T follicular helper cell (primary cell): Measurements from ENCODE around the gene LDAH.
A peak's percentile ranks its signal among the peaks of the same experiment; 100 is the strongest.

ENCODE experiments used
- DNase-seq: peaks from one replicate; pipeline ENCODE4 v3.0.0-alpha.2; 2020; ENCODE audit warnings: low read depth

LDAH gene

DNA sequence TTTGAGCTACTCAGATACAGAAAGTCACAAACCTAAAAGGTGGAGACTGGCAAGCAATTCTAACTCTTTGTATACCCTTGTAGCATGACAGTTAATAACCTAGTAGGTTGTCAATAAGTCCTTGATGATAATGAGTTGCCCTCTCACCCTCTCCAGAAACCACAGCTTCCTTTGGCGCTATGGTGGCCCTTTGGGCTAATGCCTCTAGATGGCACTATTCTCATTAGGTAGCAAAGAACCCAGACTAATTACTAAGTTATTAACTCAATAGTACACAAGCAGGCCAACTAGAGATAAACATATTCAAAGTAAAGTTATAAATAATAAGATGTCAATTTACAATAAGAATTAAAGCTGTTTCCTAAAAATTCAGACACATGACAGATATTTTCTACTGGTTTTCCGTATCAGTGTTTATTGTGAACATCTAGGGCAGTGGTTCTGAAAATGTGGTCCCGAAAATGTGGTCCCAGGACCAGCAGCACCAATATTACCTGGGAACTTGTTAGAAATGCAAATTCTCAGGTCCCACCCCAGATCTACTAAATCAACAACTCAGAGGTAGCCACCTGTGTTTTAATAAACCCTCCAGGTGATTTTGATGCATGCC lies 41.1 kb downstream of the LDAH start:
- peak; percentile 3 for DNase-seq

DNA sequence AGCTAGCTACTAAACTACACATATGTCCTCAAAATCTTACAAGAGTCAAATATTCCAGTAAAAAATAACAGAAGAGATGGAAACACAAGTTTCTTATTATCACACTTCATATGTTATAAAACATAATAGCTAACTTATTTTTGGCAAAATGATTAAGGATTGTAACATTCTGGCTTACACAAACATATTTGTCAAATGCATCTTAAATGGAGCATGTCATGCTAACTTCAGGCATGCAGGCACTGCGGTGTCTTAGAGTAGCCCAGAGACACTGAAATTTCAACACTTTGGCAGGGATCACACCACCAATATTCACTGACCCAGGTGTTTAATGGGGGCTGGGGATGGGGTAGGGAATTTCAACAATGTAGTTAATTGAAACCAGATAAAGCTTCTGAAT lies 51.6 kb downstream of the LDAH start:
- DNase-seq, result no peak

DNA sequence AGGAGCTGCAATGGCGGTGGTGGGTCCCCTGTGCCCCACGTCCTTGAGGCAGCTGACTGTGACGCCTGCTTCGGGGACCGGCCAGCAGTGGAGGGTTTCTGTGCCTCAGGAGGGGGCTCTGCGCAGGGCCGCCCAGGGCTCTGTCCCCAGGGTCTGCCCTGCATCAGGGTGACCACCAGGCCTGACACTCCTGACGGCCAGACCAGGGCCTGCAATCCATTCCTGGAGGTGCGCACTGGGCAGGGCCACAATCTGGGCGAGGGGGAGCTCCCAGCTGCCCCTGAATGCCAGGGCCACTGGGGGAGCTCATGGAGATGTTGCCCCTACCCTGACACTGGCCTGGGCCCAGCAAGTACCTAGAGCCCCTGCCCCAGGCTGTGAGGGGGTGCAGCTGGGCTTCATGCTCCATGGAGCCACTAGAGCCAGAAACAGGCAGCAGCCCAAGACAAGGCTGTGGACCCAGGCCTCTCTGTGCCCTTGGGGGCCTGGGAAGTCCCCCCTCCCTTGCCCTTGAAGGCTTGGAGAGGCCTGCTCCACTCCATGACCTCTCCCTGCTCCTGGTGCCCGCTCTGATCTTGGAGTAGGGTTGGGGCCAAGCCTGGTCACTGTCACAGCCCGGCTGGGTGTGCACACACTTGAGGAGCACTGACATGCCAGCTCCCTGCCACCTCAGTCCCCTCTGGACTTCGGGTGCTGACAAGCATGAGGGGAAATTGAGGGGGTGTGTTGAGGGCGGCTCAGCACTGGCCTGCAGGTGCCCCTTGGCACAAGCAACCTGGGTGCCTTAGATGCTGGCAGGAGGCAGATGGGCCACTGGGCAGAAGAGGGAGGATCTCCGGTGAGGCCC lies 55.9 kb downstream of the LDAH start:
- no peak for DNase-seq

DNA sequence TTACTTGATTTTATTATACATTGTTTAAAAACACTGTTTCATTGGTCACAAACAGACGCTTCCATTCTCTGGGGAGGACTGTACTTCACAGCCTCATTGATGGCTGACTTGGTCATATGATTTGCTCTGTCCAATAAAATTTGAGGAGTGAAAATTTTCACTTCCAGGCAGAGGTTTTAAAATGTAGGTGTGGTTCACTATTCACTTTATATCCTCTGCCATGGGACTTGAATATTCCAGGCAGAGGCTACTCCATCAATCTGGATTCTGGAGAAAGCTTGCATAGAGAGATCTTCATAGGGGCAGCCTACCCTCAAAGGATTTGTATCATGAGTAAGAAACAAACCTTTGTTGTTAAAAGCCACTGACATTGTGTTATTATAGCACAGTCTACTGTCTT lies 56.7 kb downstream of the LDAH start:
- no peak for DNase-seq

DNA sequence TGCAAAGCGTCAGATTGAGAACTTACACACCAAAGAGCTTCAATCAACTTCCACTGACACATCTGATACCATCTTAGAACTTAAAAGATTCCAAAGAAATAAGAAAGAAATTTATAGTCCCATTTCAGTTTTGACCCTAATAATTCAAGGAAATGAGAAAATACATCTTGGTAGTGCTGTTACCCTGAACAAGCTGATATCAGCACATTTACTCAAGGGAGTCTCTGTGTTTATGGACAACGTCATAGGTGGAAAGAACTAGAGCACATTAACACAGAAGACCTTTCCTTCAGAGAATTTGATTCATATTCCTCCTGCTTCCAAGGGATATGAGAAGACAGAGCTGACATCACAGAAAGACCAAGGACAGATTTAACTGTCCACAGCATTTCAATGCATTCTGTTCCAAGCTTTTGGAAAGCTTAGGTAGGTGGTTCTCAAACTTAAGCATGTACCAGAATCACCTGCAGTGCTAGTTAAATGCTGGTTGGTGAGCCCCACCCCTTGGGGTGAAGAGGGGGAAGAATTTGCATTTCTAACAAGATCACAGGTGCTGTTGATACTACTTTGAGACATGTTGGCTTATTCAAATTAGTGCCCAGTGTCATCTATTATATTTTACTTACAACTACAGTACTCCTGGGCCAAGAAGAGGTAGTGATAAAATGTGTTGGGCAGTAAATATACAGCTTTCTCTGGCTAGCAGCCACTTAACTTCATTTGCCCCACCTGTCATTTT lies 59.8 kb downstream of the LDAH start:
- no peak for DNase-seq

DNA sequence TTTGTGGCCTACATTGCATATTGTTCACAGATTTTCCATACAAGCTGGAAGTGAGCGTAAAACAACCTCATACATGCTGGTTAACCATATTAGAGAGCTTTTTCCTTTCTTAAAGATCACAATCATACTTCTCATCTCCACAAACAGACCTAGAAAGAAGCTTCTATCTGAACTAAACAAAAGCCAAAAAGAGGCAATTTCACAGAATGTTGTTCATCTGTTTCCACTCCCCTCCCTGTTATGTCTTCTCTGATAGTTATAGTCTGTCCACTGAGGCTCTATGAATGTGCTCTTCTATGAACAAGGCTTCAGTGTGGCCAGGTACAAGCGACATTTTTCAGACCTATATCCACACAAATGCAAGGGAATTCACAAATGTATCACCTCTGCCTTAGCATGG lies 63.4 kb downstream of the LDAH start:
- no peak for DNase-seq

DNA sequence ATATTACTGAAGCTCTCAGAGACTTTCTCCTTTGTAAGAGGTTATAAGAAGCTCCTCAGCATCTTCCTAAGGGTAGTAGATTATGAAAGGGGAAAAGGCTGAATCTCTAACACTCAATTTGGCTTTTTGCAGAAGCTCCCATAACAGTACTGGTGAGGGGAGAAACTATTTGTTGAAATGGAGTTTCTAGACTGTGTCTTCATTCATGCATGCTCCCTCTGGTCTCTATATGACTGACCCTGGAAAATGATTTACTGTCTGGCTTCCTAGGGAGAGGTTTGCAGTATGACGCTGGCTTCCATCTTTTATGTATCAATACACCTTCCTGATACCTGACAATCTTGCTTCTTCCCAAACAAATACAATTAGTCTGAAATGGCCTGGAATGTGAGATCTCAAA lies 63.9 kb downstream of the LDAH start:
- no peak for DNase-seq

DNA sequence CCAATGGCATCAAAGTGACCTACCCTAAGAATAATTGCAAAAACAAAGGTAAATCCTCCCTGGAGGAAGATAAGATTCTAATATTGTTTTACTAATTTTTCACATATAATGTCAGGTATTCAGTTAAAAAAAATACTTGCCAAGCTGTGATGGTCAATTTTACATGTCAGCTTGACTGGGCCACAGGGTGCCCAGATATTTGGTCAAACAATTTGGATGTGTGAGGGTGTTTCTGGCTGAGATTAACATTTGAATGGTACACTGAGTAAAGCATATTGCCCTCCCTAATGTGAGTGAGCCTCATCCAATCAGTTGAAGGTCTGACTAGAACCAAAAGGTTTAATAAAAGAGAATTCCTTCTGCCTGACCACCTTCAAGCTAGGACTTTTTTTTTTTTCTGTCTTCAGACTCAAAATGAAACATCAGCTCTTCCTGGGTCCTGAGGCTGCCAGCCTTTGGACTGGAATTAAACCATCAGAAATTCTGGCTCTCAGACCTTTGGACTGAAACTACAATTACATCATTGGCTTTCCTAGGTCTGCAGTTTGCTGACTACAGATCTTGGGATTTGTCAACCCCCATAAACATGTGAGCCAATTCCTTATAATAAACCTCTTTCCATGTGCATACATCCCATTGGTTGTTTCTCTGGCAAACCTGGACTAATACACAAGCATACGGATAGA lies 65.4 kb downstream of the LDAH start:
- DNase-seq, result no peak

DNA sequence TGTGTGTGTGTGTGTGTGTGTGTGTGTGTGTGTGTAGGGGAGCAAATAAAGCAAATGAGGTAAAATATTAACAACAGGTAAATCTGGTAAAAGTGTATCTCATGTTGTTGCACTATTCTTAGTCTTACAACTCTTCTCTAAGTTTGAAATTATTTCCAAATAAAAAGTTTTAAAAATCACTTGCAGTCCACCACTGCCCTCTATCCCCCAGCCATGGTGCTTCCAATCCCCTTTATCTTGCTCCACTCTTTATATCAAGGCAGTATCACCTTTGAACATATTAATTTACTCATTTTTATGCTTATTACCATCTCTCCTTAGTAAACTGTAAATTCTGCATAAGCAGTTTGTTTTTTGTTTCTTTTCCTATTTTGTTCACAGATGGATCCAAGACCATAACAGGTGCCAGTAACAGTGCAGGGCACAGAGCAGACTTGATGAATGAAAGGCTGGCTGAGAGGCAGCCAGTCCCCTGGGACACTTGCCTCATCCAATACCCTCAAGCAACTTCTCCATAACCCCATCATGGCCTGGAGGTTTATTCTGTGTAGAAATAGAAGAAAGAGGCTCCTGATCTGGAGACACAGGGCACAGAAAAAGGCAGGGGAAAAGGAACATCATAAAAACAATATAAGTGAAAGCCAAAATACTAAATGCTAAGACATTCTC lies 67.6 kb downstream of the LDAH start:
- no peak for DNase-seq

DNA sequence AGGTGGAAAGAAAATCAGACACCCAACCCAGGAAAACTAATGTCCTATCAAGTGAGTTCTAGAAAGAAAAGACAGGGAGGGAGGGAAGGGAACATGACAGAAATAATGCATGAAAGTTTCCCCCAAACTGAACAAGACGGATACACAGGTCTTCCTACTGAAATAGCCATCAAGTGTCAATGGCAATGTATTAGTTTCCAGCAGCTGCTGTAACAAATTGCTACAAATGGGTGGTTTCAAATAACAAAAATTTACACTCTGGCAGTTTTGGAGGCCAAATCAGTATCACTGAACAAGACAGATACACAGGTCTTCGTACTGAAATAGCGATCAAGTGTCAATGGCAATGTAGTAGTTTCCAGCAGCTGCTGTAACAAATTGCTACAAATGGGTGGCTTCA lies 70.6 kb downstream of the LDAH start:
- no peak for DNase-seq

DNA sequence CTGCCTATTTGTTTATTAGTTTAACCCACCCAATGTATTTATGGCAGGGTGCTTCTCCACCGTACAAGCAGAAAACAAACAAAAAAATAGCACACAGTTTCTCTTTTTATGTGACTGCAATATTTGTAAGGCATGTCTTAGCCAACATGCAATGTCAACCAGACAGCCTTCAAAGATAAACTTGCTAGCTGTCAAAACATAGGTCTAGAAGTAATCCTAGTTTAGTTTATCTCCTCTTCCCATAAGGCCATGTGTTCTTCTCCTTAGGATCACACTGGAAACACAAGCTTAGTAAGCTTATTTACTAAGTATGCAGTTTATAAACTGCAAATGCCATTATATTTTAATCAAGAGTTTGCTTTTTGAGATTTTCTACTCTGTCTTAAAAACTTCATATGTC lies 75.6 kb downstream of the LDAH start:
- DNase-seq, result no peak

DNA sequence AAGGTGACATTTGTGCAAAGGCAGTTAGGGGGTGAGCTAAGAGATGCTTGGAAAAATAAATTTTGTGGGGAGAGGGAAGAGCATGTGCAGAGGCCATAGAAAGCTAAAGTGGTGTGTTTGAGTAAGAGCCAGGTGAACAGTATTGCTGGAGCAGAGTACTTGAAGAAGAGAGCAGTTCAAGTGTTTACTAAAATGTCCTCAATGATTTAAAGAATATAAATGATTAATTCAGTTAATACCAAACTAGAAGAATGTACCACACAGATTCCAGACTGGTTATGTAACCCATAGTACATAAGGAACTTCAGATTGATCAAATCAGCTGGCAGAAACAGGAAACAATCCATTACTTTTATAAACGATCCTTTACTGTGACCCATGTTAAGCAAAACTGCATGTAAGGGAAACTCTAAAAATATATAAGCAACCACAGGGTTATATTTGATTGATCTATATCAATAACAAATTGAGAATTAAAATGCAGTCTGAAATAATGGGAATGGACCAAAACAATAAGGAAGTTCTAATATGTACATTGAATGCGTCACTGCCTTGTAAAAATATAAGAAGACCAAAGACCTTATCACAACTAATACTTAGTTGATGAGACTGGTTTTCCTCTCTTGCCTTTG lies 76.9 kb downstream of the LDAH start:
- DNase-seq, result no peak

DNA sequence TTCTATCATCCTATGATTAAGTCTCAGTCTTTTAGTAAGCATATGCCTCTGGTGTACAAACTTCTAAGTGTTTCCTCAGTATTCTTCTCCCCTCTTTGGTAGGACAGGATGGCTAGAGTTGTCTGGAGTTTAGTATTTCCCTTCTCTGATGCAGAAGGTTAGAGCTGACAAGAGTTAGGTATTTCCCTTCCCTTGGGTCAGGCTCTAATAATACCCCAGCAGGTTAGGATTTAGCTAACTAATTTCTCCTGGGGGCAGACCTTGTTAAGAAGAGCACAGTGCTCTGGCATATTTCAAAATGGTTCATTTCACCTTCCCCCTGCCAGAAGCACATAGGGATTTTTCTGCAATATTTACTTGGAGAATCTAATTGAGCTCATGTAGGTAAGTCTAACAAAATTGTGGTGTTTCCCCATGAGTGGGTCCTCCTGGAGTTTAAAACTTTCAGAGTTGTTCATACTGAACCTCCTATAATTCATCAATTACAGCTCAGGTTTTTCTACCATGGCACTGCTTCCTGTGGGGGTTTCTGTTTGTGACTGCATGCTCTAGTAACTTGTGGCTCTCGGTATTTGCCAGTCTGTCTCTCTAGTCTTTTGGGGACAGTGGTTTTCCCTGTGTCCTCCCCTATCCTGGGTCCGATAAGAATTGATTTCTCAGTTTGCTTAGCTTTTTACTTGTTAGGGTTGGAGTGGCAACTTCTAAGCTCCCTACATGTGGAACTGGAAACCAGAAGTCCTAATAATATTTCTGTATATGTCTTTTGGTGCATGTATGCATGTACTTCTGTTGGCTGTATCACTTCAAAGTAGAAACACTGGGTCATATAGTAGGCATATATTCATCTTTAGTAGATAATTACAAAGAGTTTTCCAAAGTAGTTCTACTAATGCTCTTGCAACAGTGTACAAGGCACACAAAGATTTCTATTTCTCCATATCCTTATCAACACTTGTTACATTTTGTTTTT lies 78.2 kb downstream of the LDAH start:
- no peak for DNase-seq

DNA sequence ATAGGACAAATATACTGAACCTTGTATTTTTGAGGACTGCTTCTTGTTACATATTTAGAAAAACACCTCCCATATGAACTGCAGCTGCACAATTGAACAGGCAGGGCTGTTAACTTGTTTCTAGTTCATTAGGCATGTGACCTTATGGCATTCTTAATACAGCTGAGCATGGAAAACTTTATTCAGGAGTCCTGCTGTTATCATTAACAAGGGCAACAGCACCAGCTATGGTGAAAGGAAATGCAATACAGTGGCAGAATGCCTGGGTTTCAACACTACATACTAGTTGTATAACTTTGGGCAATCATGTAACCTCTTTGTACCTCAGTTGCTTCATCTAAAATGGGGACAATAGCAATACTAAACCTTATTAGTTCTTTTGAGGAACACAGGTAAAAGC lies 84.1 kb downstream of the LDAH start:
- DNase-seq, result no peak

DNA sequence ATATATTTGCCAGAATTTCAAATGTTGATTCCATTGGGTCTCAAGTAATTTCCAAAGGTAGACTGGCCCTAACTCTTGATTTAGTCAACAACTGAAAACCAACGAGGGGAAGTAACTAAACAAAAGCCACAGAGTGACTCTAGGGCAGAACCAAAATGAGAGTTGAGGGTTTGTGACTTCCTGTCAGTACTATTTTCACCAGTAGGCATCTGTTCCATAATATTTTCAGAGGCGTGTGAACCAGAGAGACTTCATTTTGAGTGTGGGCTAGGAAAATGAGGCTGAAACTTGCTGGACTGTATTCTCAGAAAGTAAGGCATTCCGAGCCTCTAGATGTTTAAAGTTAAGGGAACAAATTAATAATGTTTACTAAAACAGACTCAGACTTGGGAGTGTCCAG lies 85.4 kb downstream of the LDAH start:
- DNase-seq, result no peak

DNA sequence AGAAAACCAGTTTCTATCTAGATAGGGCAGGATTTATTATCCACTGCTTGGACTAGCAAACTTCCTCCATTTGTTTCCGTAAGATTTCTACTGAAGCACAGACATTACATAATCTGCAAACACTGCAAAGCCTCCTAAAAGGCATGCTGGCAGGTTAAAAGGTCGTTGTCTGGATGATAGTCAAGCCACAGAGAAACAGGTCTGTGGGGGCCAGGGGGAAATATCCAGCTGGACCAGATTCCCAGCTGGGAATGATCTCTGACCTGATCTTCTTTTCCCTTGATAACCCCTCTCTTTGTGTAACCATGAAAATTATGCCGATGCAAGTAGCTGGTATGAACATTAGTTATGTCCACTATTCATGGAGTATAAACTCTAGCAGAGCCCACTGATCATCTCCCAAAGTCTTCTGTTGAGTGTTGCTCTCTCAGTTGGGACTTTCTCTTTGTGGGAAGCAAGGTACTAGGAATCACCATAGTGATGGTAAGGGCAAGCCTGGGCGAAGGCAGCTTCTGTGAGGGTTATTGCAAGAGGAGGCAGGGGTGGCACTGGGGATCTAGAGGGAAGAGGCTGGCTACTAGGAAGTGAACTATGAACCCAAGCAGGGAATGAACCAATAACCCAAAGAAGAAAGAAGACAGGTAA lies 94.7 kb downstream of the LDAH start:
- DNase-seq, result no peak

DNA sequence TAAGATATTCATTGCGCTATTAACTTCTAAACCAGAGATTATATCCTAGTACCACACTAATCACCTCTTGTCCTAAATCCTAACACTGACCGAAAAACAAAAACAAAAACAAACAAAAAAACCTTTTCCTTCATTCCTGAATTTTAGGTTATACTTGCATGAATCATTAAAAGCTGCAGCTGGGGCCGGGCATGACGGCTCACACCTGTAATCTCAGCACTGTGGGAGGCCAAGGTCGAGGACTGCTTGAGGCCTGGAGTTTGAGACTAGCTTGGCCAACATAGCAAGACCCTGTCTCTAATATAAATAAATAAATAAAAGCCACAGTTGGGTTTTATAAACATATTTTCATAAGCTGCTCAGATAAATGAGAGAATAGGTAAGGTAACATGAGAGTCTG lies 96.0 kb downstream of the LDAH start:
- no peak for DNase-seq

DNA sequence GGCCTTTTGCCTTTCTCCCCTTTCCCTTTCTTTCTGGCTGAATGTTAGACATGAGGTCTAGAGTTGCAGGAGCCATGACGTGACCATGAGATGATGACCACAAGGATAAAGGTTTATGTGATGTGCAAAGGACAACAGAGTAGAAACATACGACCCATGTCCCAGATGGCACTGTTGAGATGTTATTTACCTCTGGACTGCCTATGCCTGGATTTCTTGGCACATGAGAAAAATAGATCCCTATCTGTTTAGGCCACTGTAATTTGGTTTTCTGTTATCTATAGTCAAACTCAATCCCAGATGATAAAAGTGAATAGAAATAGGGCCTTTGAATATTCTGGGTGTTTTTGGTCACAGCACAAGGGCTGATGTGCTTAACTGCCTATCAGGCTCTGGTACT lies 97.1 kb downstream of the LDAH start:
- no peak for DNase-seq

DNA sequence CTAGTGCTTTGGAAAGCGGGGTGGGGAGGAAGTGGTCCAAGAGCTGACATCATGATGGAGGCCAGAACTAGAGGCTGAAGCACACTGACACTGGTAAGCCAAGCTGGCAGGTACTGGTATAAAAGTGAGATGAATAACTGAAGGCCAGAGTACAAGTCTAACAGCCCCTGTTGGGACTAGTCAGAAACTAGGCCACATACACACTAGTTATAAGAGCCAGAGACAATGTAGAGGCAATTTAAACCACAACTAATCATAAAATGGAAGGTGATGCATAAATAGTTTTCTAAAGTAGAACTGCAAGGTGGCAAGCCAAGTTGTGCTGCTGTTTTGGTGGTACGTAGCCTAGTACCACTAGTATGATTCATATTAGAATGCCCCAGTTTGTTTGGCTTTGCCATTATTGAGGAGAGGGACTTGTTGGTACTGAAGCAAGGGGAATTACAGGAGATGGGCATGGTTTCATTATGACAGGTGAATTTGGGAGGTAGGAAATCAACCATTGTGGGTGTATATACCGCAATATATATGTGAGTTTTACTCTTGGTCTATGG lies 98.3 kb downstream of the LDAH start:
- no peak for DNase-seq
